SU-DHL-6 (cell line): ENCODE data around the gene PLXNB1.

Source experiments
- CTCF ChIP-seq: fragments of 200-600 bp; sonication (generic); IDR thresholded peaks from one replicate; pipeline ENCODE4 v1.5.1; 2017; ENCODE audit warnings: antibody characterized with exemption, mild to moderate bottlenecking, low read length, moderate library complexity; ENCODE audit not compliant: insufficient read depth, poor library complexity, severe bottlenecking
- EZH2phosphoT487 ChIP-seq: fragments of 200-600 bp; sonication (generic), shearing (Covaris generic); conservative IDR thresholded peaks from 2 replicates; pipeline ENCODE4 v1.6.1; 2018; ENCODE audit warnings: mild to moderate bottlenecking, antibody characterized with exemption, low read length, moderate library complexity, mixed read lengths

- TF ChIP-seq CTCF (no peak), EZH2phosphoT487 (no peak)
Observed at GRCh38 chr3:48406443-48407431, 23.1 kb downstream of the PLXNB1 start.
